OCI-LY7 (cell line): ENCODE data around the gene IMPA2. TPM values are rescaled to one million over a fixed set of nuclear protein-coding genes. Genes with fewer than 3 reads are reported as not detected.

Source experiments
- BruUV-seq: library from RNA; stranded (reverse); fragments of 400-500 nt; replicated peaks from 2 replicates; lab custom pipeline; 2021; lab: Mats Ljungman, UMichigan
- CTCF ChIA-PET: fragments of 300-600 bp; sonication (Branson Sonifier 250); formaldehyde crosslinking; loops from one replicate; lab custom pipeline; 2022; ENCODE audit warnings: antibody characterized with exemption; ENCODE audit not compliant: unreplicated experiment; lab: Charles Lee
- POLR2A ChIA-PET: fragments of 300-600 bp; sonication (Branson Sonifier 250); formaldehyde crosslinking; loops from one replicate; lab custom pipeline; 2022; ENCODE audit warnings: antibody characterized with exemption; lab: Charles Lee
- DNase-seq: peaks from one replicate; pipeline ENCODE4 v3.0.0-alpha.2; 2015; ENCODE audit warnings: low spot score
- H2AFZ ChIP-seq: fragments of 200-600 bp; sonication (generic), shearing (Covaris generic); 2 replicates; pipeline ENCODE4 v1.6.1; 2014; ENCODE audit warnings: mild to moderate bottlenecking, antibody characterized with exemption, low read length, moderate library complexity
- H3K27ac ChIP-seq: fragments of 200-600 bp; sonication (generic); 2 replicates; pipeline ENCODE4 v1.5.1; 2014; ENCODE audit warnings: mixed run types, low read depth, mild to moderate bottlenecking, moderate library complexity, low read length, inconsistent platforms; ENCODE audit not compliant: poor library complexity, severe bottlenecking
- H3K36me3 ChIP-seq: fragments of 200-600 bp; sonication (generic); 2 replicates; pipeline ENCODE4 v1.6.1; 2014; ENCODE audit warnings: mild to moderate bottlenecking, antibody characterized with exemption, low read length, moderate library complexity, mixed read lengths; ENCODE audit not compliant: insufficient read depth
- H3K4me1 ChIP-seq: fragments of 200-600 bp; sonication (generic); 2 replicates; pipeline ENCODE4 v1.5.1; 2014; ENCODE audit warnings: mild to moderate bottlenecking, low read length; ENCODE audit not compliant: insufficient read depth, poor library complexity, severe bottlenecking
- H3K4me2 ChIP-seq: fragments of 200-600 bp; sonication (generic); 2 replicates; pipeline ENCODE4 v1.6.1; 2014; ENCODE audit warnings: mild to moderate bottlenecking, low read length
- H3K4me3 ChIP-seq: fragments of 200-600 bp; sonication (generic); 2 replicates; pipeline ENCODE4 v1.5.1; 2014; ENCODE audit warnings: mild to moderate bottlenecking, low read depth, low read length; ENCODE audit not compliant: poor library complexity, severe bottlenecking
- H3K79me2 ChIP-seq: fragments of 200-600 bp; sonication (generic); 2 replicates; pipeline ENCODE4 v1.6.1; 2016; ENCODE audit warnings: low read depth, mild to moderate bottlenecking, low read length, moderate library complexity, mixed read lengths; ENCODE audit not compliant: insufficient read depth
- H3K9me2 ChIP-seq: fragments of 200-600 bp; sonication (generic); 2 replicates; pipeline ENCODE4 v1.6.1; 2016; ENCODE audit warnings: mild to moderate bottlenecking, low read length, mixed read lengths; ENCODE audit not compliant: insufficient read depth
- H3K9me3 ChIP-seq: fragments of 200-600 bp; sonication (generic); 2 replicates; pipeline ENCODE4 v1.6.1; 2014; ENCODE audit warnings: mild to moderate bottlenecking, mixed run types, low read length, mixed read lengths
- H4K20me1 ChIP-seq: fragments of 200-600 bp; sonication (generic); 2 replicates; pipeline ENCODE4 v1.6.1; 2014; ENCODE audit warnings: mild to moderate bottlenecking, antibody characterized with exemption, low read length, moderate library complexity, mixed read lengths; ENCODE audit not compliant: insufficient read depth
- CTCF ChIP-seq: fragments of 200-600 bp; sonication (generic); conservative IDR thresholded peaks from 2 replicates; pipeline ENCODE4 v1.5.1; 2014; ENCODE audit warnings: mild to moderate bottlenecking, antibody characterized with exemption, low read length, moderate library complexity, mixed read lengths
- EZH2phosphoT487 ChIP-seq: fragments of 200-600 bp; sonication (generic); IDR thresholded peaks from 2 replicates; pipeline ENCODE4 v1.6.1; 2018; ENCODE audit warnings: low read depth, borderline replicate concordance, mild to moderate bottlenecking, mixed run types, antibody characterized with exemption, low read length, moderate library complexity, mixed read lengths
- intact Hi-C: fragments of 100-400 bp; cut with micrococcal nuclease; formaldehyde crosslinking; loops from one replicate; pipeline ENCODE4 v1.10.0; 2022; ENCODE audit not compliant: unreplicated experiment
- total RNA-seq, 2 experiments: library from RNA; depleted of rRNA in 1 of 2; stranded (reverse); fragments of >200 nt in 1 of 2; shearing (Covaris generic) in 1 of 2; gene quantifications; 2 replicates each; pipeline ENCODE4 v1.2.3, GENCODE V29; 2014 to 2022

Gene IMPA2
- total RNA-seq, 2 experiments from 2014 or later, result 51.9 to 59.0 TPM

- intact Hi-C loops, result loop anchor here (5.0 kb wide), 1 partner anchor 40 kb away; no protein-coding TSS in a partner anchor
- BruUV-seq, result no TSS peak
- no peak for DNase-seq
- Histone ChIP-seq H4K20me1 (no peaks in the 10 kb centered on the region), H3K4me2 (no peak overlapping the region), H3K36me3 (peaks cover 16% of the 10 kb centered on the region; the same call in 1 of the 2 replicates), H3K4me3 (no peak overlapping the region), H3K9me2 (no peaks in the 10 kb centered on the region), H3K79me2 (no peaks in the 10 kb centered on the region), H3K4me1 (peaks cover 28% of the 10 kb centered on the region), H3K9me3 (no peaks in the 10 kb centered on the region), H2AFZ (no peak overlapping the region), H3K27ac (no peak overlapping the region)
- TF ChIP-seq EZH2phosphoT487, result no peak
- TF ChIP-seq CTCF, result no peak
- POLR2A ChIA-PET, result interaction anchor here (0.6 to 2.7 kb wide), 7 partner anchors 15 to 597 kb away, joined by 3 to 12 read pairs (median 4); no protein-coding TSS in a partner anchor
- CTCF ChIA-PET, result interaction anchor here (1.8 kb wide), 1 partner anchor 17 kb away, joined by 12 read pairs; the partner anchor contains the start of gene IMPA2
These were observed 16.2 kb downstream of the IMPA2 start for GRCh38 chr18:11997466-11997865.

- Histone ChIP-seq H3K9me2 (no peaks in the 10 kb centered on the region), H3K4me3 (no peak overlapping the region), H4K20me1 (no peaks in the 10 kb centered on the region), H3K36me3 (peaks cover 16% of the 10 kb centered on the region; the same call in 1 of the 2 replicates), H2AFZ (no peak overlapping the region), H3K4me1 (peaks cover 28% of the 10 kb centered on the region), H3K79me2 (no peaks in the 10 kb centered on the region), H3K9me3 (no peaks in the 10 kb centered on the region), H3K4me2 (peak overlapping the region; percentile 11; the same call in 1 of the 2 replicates), H3K27ac (no peak overlapping the region)
- intact Hi-C loops, result loop anchor here (5.0 kb wide), 1 partner anchor 39 kb away; no protein-coding TSS in a partner anchor
- ChIA-PET POLR2A (interaction anchor here (0.6 to 1.1 kb wide), 4 partner anchors 16 to 596 kb away, joined by 3 to 4 read pairs (median 3); no protein-coding TSS in a partner anchor), CTCF (interaction anchor here (0.6 kb wide), 1 partner anchor 38 kb away, joined by 4 read pairs; no protein-coding TSS in a partner anchor)
- TF ChIP-seq EZH2phosphoT487 (no peak), CTCF (no peak)
- BruUV-seq, result no TSS peak
- no peak for DNase-seq
These were observed 16.9 kb downstream of the IMPA2 start for GRCh38 chr18:11998193-11998592.

GRCh38 chr18:11999429-11999828 is 18.1 kb downstream of the IMPA2 start:
- Histone ChIP-seq H3K27ac (no peak overlapping the region), H3K4me3 (no peak overlapping the region), H3K79me2 (no peaks in the 10 kb centered on the region), H4K20me1 (no peaks in the 10 kb centered on the region), H2AFZ (no peak overlapping the region), H3K9me3 (no peaks in the 10 kb centered on the region), H3K9me2 (no peaks in the 10 kb centered on the region), H3K4me2 (no peak overlapping the region), H3K36me3 (peaks cover 16% of the 10 kb centered on the region; the same call in 1 of the 2 replicates), H3K4me1 (peaks cover 28% of the 10 kb centered on the region)
- ChIA-PET CTCF (no interaction called here), POLR2A (interaction anchor here (0.7 kb wide), 1 partner anchor 530 kb away, joined by 3 read pairs; no protein-coding TSS in a partner anchor)
- intact Hi-C loops, result loop anchor here (5.0 kb wide), 1 partner anchor 38 kb away; no protein-coding TSS in a partner anchor
- no TSS peak for BruUV-seq
- no peak for TF ChIP-seq CTCF
- TF ChIP-seq EZH2phosphoT487, result no peak
- DNase-seq, result no peak
